Activated CD8-positive, alpha-beta T cell treated with anti-CD3 and anti-CD28 coated beads, Interleukin-2, amount 10 ng/mL, durations not matched to agents 7 days and 5 days (primary cell): Measurements from ENCODE around the gene TBX15. TPM values are rescaled to one million over a fixed set of nuclear protein-coding genes. Genes with fewer than 3 reads are reported as not detected.

Experiments used
- ATAC-seq: fragments of 150-1000 bp; cut with Tn5 transposase; one replicate; pipeline ENCODE4 v1.10.0; 2021; ENCODE audit warnings: moderate library complexity
- CTCF ChIA-PET: fragments of 350-600 bp; sonication (Branson Sonifier 250); formaldehyde crosslinking; loops from one replicate; lab custom pipeline; 2021; ENCODE audit warnings: antibody characterized with exemption; lab: Charles Lee
- POLR2A ChIA-PET: fragments of 350-600 bp; sonication (Branson Sonifier 250); formaldehyde crosslinking; loops from one replicate; lab custom pipeline; 2021; ENCODE audit warnings: antibody characterized with exemption; lab: Charles Lee
- DNase-seq: peaks from one replicate; pipeline ENCODE4 v3.0.0-alpha.2; 2020
- H3K27ac Mint-ChIP-seq: one replicate; pipeline ENCODE4 v1.8.0; 2021; ENCODE audit warnings: mild to moderate bottlenecking, mixed read lengths
- H3K27me3 Mint-ChIP-seq: one replicate; pipeline ENCODE4 v1.8.0; 2021; ENCODE audit warnings: low read depth, mixed read lengths
- H3K36me3 Mint-ChIP-seq: one replicate; pipeline ENCODE4 v1.8.0; 2021; ENCODE audit warnings: low read depth, mixed read lengths
- H3K4me1 Mint-ChIP-seq: one replicate; pipeline ENCODE4 v1.8.0; 2021; ENCODE audit warnings: low read depth, mixed read lengths
- H3K4me3 Mint-ChIP-seq: one replicate; pipeline ENCODE4 v1.8.0; 2021; ENCODE audit warnings: mild to moderate bottlenecking, mixed read lengths
- H3K9me3 Mint-ChIP-seq: one replicate; pipeline ENCODE4 v1.8.0; 2022; ENCODE audit warnings: mixed read lengths; ENCODE audit not compliant: insufficient read depth
- total RNA-seq, 2 experiments: library from RNA; stranded (reverse); gene quantifications; one replicate each; pipeline ENCODE4 v1.2.3, GENCODE V29; 2021

TBX15 gene
- total RNA-seq, 2 experiments from 2014 or later = not detected

DNA sequence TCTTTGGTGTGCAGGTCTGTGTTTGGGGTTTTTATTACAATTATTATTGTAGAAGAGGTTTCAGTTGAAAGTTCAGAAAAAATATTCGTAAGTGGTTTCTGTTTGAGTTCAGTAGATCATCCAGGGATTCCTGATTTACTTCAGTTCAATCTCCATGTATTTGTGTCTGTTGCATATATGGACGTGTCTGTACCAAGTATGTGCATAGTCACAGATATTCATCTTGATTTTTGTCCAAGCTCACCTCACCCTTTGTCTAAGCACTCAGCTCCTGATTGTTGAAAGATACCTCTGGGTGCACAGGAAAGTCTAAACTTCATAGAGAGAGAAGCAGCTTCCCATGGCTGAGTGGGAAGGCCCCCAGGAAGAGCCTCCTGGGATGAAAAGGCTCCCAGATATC is 141.7 kb downstream of the TBX15 start:
- Mint-ChIP-seq H3K9me3 (peaks cover 4% of the 10 kb centered on the region), H3K27ac (no peak overlapping the region), H3K4me1 (no peaks in the 10 kb centered on the region), H3K36me3 (no peaks in the 10 kb centered on the region), H3K4me3 (no peak overlapping the region), H3K27me3 (no peaks in the 10 kb centered on the region)
- ATAC-seq (no peak), DNase-seq (no peak)
- ChIA-PET POLR2A (no interaction called here), CTCF (no interaction called here)

GRCh38 chr1:118842452-118843201 is 145.5 kb downstream of the TBX15 start:
- DNase-seq (no peak), ATAC-seq (no peak)
- Mint-ChIP-seq H3K36me3 (no peaks in the 10 kb centered on the region), H3K4me1 (no peaks in the 10 kb centered on the region), H3K27ac (no peak overlapping the region), H3K4me3 (no peak overlapping the region), H3K9me3 (no peaks in the 10 kb centered on the region), H3K27me3 (no peaks in the 10 kb centered on the region)
- ChIA-PET POLR2A (no interaction called here), CTCF (no interaction called here)

DNA sequence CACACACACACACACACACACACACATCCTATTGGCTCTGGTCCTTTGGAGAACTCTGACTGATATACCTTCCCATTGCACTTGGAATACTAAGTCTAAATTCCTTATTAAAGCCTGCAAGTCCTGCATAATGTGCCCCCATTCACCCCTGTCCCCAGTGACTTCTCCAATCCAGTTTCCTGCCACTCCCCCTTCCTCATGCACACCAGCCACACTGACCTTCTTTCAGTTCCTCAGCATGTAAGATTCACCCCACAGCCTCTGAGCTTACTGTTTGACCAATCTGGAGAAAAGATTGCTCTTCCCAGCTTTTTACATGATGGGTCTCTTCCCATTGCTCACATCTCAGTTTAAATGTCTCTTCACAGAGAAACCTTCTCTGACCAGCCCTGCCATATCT is 146.6 kb downstream of the TBX15 start:
- ATAC-seq (no peak), DNase-seq (no peak)
- H3K4me3 Mint-ChIP-seq = no peak overlapping the region
- H3K27ac Mint-ChIP-seq = no peak overlapping the region
- H3K27me3 Mint-ChIP-seq = no peaks in the 10 kb centered on the region
- CTCF ChIA-PET = no interaction called here
- no peaks in the 10 kb centered on the region for H3K9me3 Mint-ChIP-seq
- H3K4me1 Mint-ChIP-seq = no peaks in the 10 kb centered on the region
- no peaks in the 10 kb centered on the region for H3K36me3 Mint-ChIP-seq
- POLR2A ChIA-PET = no interaction called here

Other genes with a start within 250 kb of the TBX15 start
- 10 to 100 TPM; 13.5 to 17.7 TPM for gene WARS2, start 152.3 kb upstream of the TBX15 start, total RNA-seq